GM12874 (cell line): ENCODE measurements around the gene ZNF609.

Experiments
- CTCF ChIP-seq: IDR thresholded peaks from 2 replicates; pipeline ENCODE4 v1.5.1; 2011; ENCODE audit warnings: low read depth, mild to moderate bottlenecking, control low read depth, low read length, moderate library complexity; ENCODE audit not compliant: insufficient read depth

Gene ZNF609

GRCh38 chr15:64476550-64476949, 16.2 kb downstream of the ZNF609 start:
- TF ChIP-seq CTCF = no peak

DNA sequence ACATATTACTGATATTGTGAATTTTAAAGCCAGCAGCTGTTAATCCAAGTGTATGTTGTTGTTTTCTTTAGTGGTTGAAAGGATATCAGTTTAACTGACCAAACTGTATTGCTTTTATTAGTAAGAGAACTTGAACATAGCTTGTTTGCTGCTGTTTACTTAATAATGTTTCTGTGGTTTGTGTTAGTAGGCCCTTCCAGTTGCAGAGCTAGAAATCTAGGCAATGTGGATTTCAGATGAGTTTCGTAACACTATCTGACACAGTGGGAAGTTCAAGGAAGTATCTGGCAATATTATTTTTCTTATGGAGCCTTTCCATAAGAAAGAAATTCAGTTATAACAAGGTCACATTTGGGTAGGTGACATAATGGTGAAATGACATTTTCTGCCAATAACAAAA, 18.5 kb downstream of the ZNF609 start:
- no peak for TF ChIP-seq CTCF

DNA sequence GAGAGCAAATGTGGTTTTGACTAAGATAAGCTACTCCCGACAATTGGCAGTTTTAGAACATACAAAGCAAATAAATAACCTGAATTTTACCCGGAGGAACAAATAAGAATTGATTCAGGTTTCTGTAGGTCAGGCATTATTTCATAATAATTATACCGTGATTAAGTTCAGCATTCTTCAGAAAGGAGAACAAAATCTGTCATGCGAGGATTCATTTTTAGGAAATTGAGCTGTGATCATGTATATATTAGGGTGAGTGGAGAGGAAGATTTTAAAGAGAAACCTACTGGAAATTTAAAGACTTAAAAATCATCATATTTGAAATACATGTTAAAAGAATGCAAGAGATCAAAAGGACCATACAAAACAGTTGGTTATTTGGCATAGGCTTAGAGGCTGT, 20.5 kb downstream of the ZNF609 start:
- no peak for TF ChIP-seq CTCF

DNA sequence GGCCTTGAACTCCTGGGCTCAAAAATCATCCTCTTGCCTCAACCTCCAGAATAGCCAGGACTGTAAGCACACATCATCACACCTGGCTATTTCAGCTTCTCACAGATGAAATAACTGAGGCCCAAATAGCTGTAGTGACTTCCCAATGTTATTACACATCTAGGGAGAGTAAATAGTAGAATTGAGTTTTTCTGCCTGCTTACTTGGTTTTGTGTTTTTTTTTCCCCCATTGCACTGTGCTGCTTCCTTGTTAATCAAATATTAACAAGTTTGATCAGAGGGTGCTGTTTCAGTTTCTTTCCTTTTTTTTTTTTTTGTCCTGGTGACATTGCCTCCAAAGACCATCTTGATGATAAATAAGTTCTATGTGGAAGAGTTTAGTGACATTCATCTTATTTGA, 23.4 kb downstream of the ZNF609 start:
- no peak for TF ChIP-seq CTCF

GRCh38 chr15:64485796-64486195, 25.4 kb downstream of the ZNF609 start:
- no peak for TF ChIP-seq CTCF

DNA sequence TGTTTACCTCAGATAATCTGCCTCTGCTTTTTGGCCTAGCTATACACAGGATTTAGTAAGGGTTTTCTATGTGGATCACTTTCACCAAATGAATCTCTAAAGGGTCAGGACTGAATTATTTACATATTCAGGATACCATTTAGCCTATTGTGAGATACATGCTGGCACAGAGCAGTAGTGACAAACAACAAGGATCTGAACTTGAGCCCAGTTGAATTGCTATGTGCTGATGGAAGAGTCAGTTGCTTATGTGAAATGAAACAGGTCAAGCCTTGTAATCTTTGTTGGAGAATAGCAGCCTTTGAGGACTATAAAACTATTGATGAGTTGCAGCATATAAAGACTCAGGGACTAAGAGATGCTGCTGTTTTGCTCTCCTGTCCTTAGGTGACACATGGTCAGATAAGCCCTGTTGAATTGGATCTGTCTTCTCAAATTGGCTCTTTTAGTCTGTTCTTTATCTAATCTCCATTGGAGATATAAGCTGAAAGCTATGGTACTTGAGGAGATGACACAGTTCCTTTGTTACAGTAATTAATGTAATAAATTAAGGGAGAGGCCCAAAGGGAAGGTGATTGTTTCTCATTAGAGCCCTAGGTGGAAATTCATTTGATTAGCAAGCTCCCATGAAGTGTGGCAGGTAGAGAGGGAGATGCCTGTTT, 30.4 kb downstream of the ZNF609 start:
- TF ChIP-seq CTCF = no peak

DNA sequence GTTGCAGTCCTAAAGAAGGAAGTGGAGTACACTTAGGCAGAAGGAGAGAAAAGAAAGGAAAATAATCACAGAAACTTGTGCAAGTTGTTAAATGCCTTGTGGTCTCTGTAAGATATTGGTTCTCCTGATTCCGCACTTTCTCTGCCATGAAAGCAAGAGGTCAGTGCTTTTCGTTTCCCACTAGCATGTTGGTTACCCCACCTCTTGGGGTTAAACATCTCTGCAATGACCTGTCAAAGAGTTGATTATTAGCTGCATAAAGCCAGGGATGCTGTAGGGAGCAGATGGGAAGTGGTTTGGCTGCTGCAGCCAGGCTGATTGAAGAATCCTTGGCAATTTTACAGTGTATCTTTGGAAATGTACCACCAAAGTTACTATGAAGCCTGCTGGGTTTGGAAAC, 33.3 kb downstream of the ZNF609 start:
- TF ChIP-seq CTCF = no peak
